Amniotic stem cell (primary cell): ENCODE results near the gene CALML6.

ENCODE experiments used
- DNase-seq: peaks from one replicate; lab custom pipeline; 2025; lab: John Stamatoyannopoulos, UW

Gene CALML6

GRCh38 chr1:1911350-1912041, 3.6 kb upstream of the CALML6 start:
- DNase-seq, result no peak

GRCh38 chr1:1914101-1914970, 724 bp upstream of the CALML6 start:
- no peak for DNase-seq

GRCh38 chr1:1915911-1916840, 1.1 kb downstream of the CALML6 start:
- no peak for DNase-seq

GRCh38 chr1:1916851-1917251, 1.8 kb downstream of the CALML6 start:
- no peak for DNase-seq

GRCh38 chr1:1917304-1917976, 2.4 kb downstream of the CALML6 start:
- DNase-seq, result no peak

- no peak for DNase-seq
Measured at GRCh38 chr1:1917995-1918900, 3.2 kb downstream of the CALML6 start.

GRCh38 chr1:1918901-1919303, 3.8 kb downstream of the CALML6 start, which contains the start of gene TMEM52:
TMEM52 (minus strand) TSS chr1:1919279; CDS start chr1:1919265, 14 bp downstream.
- no peak for DNase-seq

GRCh38 chr1:1919304-1920056, 4.4 kb downstream of the CALML6 start:
- DNase-seq, result peak; percentile 71

- DNase-seq, result no peak
Measured at GRCh38 chr1:1920057-1920607, 5.1 kb downstream of the CALML6 start.

GRCh38 chr1:1920608-1921458, 5.8 kb downstream of the CALML6 start:
- no peak for DNase-seq

GRCh38 chr1:1921459-1921862, 6.4 kb downstream of the CALML6 start:
- no peak for DNase-seq

GRCh38 chr1:1921901-1922701, 7.0 kb downstream of the CALML6 start:
- DNase-seq, result no peak

GRCh38 chr1:1922702-1922955, 7.6 kb downstream of the CALML6 start:
- no peak for DNase-seq

- DNase-seq, result no peak
Measured at GRCh38 chr1:1922956-1923833, 8.1 kb downstream of the CALML6 start.

- no peak for DNase-seq
Measured at GRCh38 chr1:1924386-1924785, 9.3 kb downstream of the CALML6 start.

- no peak for DNase-seq
Measured at GRCh38 chr1:1924849-1925248, 9.8 kb downstream of the CALML6 start.
